Activated CD4-positive, alpha-beta T cell treated with anti-CD3 and anti-CD28 coated beads, Interleukin-2, amount 10 ng/mL, durations not matched to agents 24 days and 14 days (primary cell): ENCODE measurements around the gene FAM171A1. TPM values are rescaled to one million over a fixed set of nuclear protein-coding genes. Genes with fewer than 3 reads are reported as not detected.

Experiments
- DNase-seq: peaks from one replicate; pipeline ENCODE4 v3.0.0; 2022
- H3K27ac Mint-ChIP-seq: one replicate; pipeline ENCODE4 v1.8.0; 2022; ENCODE audit warnings: mild to moderate bottlenecking, mixed read lengths
- H3K27me3 Mint-ChIP-seq: one replicate; pipeline ENCODE4 v1.8.0; 2022; ENCODE audit warnings: mixed read lengths
- H3K36me3 Mint-ChIP-seq: one replicate; pipeline ENCODE4 v1.8.0; 2022; ENCODE audit warnings: low read depth, mild to moderate bottlenecking, mixed read lengths
- H3K4me1 Mint-ChIP-seq: one replicate; pipeline ENCODE4 v1.8.0; 2021; ENCODE audit warnings: mixed read lengths
- H3K4me3 Mint-ChIP-seq: one replicate; pipeline ENCODE4 v1.8.0; 2022; ENCODE audit warnings: mild to moderate bottlenecking, moderate library complexity, mixed read lengths
- H3K9me3 Mint-ChIP-seq: one replicate; pipeline ENCODE4 v1.8.0; 2021; ENCODE audit warnings: mixed read lengths
- intact Hi-C: fragments of 100-400 bp; cut with micrococcal nuclease; formaldehyde crosslinking; loops from one replicate; pipeline ENCODE4 v1.15.1; 2023
- total RNA-seq: library from RNA; stranded (reverse); gene quantifications from 2 replicates; pipeline ENCODE4 v1.2.3, GENCODE V29; 2022

Gene FAM171A1
- total RNA-seq, 1 donor from 2014 or later: 1.7 TPM

DNA sequence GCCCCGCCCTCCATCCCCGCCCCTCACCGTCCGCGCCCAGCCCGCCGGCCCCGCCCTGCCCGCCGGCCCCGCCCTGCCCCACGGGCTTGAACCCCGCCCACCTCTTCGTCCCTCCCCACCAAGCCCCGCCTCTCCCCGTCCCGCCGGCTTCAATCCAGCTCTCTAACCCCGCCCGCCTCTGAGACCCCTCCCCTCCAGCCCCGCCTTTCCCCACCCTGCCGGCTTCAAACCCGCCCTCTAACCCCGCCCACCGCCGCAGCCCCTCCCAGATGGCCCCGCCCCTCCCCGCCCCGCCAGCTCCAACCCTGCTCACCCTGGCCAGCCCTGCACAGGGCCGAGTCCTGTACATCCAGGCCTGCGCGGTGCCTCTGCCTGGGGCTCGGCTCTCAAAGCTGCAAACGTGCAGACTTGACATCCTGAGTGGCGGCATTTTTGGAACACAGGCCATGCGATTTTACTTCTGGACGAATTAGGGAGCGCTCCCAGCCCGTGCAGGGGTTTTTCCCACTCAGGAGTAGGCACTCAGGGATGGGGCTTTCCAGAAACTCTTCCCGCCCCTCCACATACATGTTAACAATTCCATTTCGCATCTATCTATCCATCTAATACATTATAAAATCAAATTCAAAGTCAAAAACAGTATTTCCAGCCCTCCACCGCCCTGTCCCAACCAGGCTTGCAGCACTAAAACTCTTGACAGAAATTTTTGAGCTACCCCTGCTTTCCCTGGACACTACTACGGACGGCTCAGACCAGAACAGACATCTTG lies 202.1 kb downstream of the FAM171A1 start:
- intact Hi-C loops: loop anchor here (1.0 to 5.0 kb wide), 6 partner anchors 19 to 290 kb away; partner anchors contain the start of genes DCLRE1C, FAM171A1, RPP38 and SUV39H2
- H3K9me3 Mint-ChIP-seq: no peaks in the 10 kb centered on the region
- peaks cover 4% of the 10 kb centered on the region for H3K36me3 Mint-ChIP-seq
- DNase-seq: peak; percentile 95
- H3K27ac Mint-ChIP-seq: peak overlapping the region; percentile 90
- H3K4me1 Mint-ChIP-seq: peaks cover 46% of the 10 kb centered on the region
- H3K27me3 Mint-ChIP-seq: no peaks in the 10 kb centered on the region
- H3K4me3 Mint-ChIP-seq: peak overlapping the region; percentile 81

DNA sequence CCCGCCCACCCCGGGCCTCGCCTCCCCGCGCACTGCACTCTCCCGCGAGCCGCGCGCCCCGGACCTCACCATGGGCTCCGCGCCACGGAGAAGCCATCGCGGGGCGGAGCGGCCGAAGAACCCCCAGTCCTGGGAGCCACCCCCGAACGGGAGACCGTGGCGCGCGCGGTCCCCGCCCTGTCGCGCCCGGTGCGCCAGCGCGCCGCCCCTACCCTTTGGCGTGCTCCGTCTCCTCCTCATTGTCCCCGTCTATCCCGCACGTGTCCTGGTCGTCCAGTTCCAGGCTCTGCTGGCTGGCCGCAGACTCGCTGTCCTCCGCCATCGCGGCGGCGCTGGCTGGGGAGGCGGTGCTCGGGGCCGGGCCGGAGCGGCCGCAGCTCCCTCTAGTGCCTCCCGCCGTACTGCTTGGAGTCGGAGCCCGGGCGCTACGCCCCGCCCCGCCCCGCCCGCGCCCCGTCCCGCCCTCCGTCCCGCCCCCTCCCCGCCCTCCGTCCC lies 202.8 kb downstream of the FAM171A1 start, which contains the start of gene NMT2:
Gene NMT2 (minus strand): TSS at position 403 of the 495 bp plus-strand sequence. CDS start 81 bp downstream, at position 322.
- Mint-ChIP-seq H3K4me3 (peak within 1 kb of the TSS; percentile 95), H3K4me1 (peaks cover 50% of the 10 kb centered on the region), H3K36me3 (peaks cover 7% of the 10 kb centered on the region), H3K27ac (peak within 1 kb of the TSS; percentile 96), H3K27me3 (no peaks in the 10 kb centered on the region), H3K9me3 (no peaks in the 10 kb centered on the region)
- DNase-seq: peak; percentile 95
- intact Hi-C loops: loop anchor here (2.0 to 5.0 kb wide), 4 partner anchors 72 to 290 kb away; partner anchors contain the start of genes DCLRE1C, FAM171A1, RPP38 and SUV39H2

- intact Hi-C loops: loop anchor here (1.0 to 5.0 kb wide), 6 partner anchors 26 to 289 kb away; partner anchors contain the start of genes DCLRE1C, FAM171A1, RPP38 and SUV39H2
- Mint-ChIP-seq H3K4me3 (peak overlapping the region; percentile 95), H3K9me3 (no peaks in the 10 kb centered on the region), H3K4me1 (peaks cover 49% of the 10 kb centered on the region), H3K36me3 (peaks cover 9% of the 10 kb centered on the region), H3K27ac (peak overlapping the region; percentile 83), H3K27me3 (no peaks in the 10 kb centered on the region)
- DNase-seq: peak; percentile 84
Measured at GRCh38 chr10:15167411-15168290, 203.4 kb downstream of the FAM171A1 start.

DNA sequence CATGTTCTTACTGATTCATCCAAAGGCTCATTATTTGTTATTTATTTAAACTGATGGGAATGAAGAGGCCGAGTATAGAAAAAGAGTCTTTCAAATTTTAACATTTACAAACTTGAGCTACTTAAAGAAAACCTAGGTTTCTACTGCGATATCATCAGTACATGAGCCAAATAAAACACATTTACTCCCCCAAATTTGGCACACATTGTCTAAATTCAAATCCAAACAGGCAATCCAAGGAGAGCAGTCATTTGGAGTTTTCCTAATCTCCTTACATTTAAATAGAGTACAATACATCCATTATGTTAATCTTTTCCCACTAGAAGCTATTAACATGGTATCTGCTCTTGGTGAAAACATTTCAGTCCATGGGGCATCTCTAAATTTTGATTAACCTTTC lies 204.8 kb downstream of the FAM171A1 start:
- intact Hi-C loops: loop anchor here (5.0 kb wide), 1 partner anchor 214 kb away; the partner anchor contains the start of gene DCLRE1C
- no peaks in the 10 kb centered on the region for H3K27me3 Mint-ChIP-seq
- H3K27ac Mint-ChIP-seq: no peak overlapping the region
- H3K4me1 Mint-ChIP-seq: peaks cover 47% of the 10 kb centered on the region
- no peak for DNase-seq
- H3K36me3 Mint-ChIP-seq: peaks cover 9% of the 10 kb centered on the region
- no peaks in the 10 kb centered on the region for H3K9me3 Mint-ChIP-seq
- H3K4me3 Mint-ChIP-seq: peak overlapping the region; percentile 95

DNA sequence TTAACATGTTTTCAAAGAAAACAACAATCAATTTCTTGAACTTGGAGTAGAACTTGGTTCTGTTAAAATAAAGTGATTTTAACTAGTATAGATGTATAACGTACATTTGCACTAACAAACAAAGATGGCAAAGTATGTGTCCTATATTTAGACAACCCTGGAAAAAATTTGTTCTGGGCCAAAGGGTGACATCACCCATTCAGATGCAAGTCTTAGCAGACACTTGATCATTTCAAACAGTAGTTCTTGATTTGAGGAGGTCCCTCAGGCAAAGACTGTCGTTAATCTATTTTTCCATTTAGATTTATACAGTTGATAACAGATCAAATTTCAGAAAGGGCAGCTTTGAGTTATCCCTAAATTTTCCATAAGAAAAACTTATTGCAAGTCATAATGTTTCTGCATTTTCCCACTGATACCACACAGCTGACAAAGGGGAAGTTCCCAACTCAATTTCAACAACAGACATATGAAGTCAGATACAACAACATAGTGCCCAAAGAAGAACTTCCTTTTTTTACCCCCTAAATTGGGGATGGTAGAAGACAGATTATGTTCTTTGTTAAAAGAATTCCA lies 207.7 kb downstream of the FAM171A1 start:
- no peaks in the 10 kb centered on the region for H3K9me3 Mint-ChIP-seq
- DNase-seq: no peak
- H3K27me3 Mint-ChIP-seq: no peaks in the 10 kb centered on the region
- no peak overlapping the region for H3K4me3 Mint-ChIP-seq
- H3K36me3 Mint-ChIP-seq: peaks cover 10% of the 10 kb centered on the region
- H3K27ac Mint-ChIP-seq: no peak overlapping the region
- H3K4me1 Mint-ChIP-seq: peaks cover 29% of the 10 kb centered on the region
- intact Hi-C loops: no loop called here

Other genes starting within 250 kb of the FAM171A1 start
- 13.7 and 14.1 TPM in 2 replicates for gene NMT2, start 202.6 kb downstream of the FAM171A1 start, total RNA-seq